Measurements from ENCODE around the gene TTC3. TPM values are rescaled to one million over a fixed set of nuclear protein-coding genes. Genes with fewer than 3 reads are reported as not detected.
A peak's percentile ranks its signal among the peaks of the same experiment; 100 is the strongest.

TTC3 gene
- total RNA-seq, 1 donor from 2014 or later: 255 TPM

DNA sequence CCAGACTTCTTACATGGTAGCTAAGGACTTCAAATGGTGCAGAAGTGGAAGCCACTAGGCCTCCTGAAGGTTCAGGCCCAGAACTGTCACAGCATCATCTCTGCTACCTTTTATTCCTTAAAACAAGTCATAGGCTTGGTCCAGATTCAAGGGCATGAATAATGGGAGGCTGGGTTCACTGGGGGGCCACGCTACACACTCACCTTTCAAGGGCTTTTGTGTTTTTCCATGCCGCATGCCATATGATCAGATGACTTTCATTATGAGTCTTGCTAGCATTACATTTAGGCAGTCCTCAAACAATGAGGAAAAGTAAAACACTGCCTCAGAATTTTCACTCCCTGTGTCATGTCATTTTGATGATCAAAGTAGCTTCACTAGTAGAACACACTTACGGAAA is 110.7 kb downstream of the TTC3 start:
- H3K36me3 Mint-ChIP-seq (ENCODE audit: insufficient read depth): peaks cover 29% of the 10 kb centered on the region
- no peak for TF ChIP-seq CTCF (IDR thresholded peaks at IDR 0.05; ENCODE audit: unreplicated experiment)
- H3K4me3 Mint-ChIP-seq (ENCODE audit: low read depth): no peak overlapping the region
- peaks cover 4% of the 10 kb centered on the region for H3K9me3 Mint-ChIP-seq (ENCODE audit: low read depth)
- H3K27ac Mint-ChIP-seq: no peak overlapping the region
- DNase-seq (ENCODE audit: low spot score, unreplicated experiment): no peak
- no peaks in the 10 kb centered on the region for H3K4me1 Mint-ChIP-seq (ENCODE audit: low read depth)
- no peaks in the 10 kb centered on the region for H3K27me3 Mint-ChIP-seq

DNA sequence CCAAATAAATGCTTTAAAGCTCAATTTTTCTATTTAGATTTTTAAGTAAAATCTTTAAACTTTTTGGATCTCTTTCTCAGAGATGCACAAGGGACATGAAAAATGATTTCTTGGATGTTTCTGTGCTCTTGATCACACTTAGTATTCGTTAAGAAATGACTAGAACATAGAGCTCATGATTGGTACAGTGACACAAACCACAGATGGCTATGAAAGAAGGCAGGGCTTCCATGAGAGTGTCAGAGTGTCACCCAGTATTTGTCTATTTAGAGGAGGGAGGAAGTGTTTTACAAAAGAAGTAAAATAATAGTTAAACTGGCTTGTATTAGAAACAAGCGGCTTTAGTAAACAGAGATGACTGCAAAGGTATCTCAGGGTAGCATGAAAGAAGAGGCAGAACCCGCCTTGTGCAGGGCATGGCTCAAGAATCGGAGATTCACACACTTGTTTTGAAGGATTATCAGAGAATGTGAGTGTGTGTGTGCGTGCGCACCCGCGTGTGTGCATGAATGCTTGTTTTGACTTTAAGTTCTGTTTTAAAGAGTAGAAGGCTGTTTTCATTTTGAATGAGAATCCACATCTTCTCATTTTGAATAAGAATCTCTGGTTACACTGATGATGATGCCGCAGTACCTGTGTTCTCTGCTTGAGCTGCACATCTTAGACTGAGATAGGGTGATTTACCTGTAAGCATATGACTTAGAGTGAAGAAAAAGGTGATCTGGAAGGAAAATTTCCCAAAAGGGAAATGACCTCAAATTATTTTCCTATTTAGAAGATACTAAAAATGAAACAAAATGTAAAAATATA is 111.9 kb downstream of the TTC3 start:
- Mint-ChIP-seq H3K36me3 (ENCODE audit: insufficient read depth) (peaks cover 25% of the 10 kb centered on the region), H3K9me3 (ENCODE audit: low read depth) (peaks cover 2% of the 10 kb centered on the region), H3K4me1 (ENCODE audit: low read depth) (no peaks in the 10 kb centered on the region), H3K27ac (no peak overlapping the region), H3K27me3 (no peaks in the 10 kb centered on the region), H3K4me3 (ENCODE audit: low read depth) (no peak overlapping the region)
- DNase-seq (ENCODE audit: low spot score, unreplicated experiment): no peak
- no peak for TF ChIP-seq CTCF (IDR thresholded peaks at IDR 0.05; ENCODE audit: unreplicated experiment)

- Mint-ChIP-seq H3K9me3 (ENCODE audit: low read depth) (no peaks in the 10 kb centered on the region), H3K4me3 (ENCODE audit: low read depth) (no peak overlapping the region), H3K27me3 (no peaks in the 10 kb centered on the region), H3K4me1 (ENCODE audit: low read depth) (no peaks in the 10 kb centered on the region), H3K27ac (no peak overlapping the region), H3K36me3 (ENCODE audit: insufficient read depth) (peaks cover 29% of the 10 kb centered on the region)
- no peak for TF ChIP-seq CTCF (IDR thresholded peaks at IDR 0.05; ENCODE audit: unreplicated experiment)
- no peak for DNase-seq (ENCODE audit: low spot score, unreplicated experiment)
Measured at GRCh38 chr21:37186983-37187382, 113.9 kb downstream of the TTC3 start.

- Mint-ChIP-seq H3K9me3 (ENCODE audit: low read depth) (no peaks in the 10 kb centered on the region), H3K4me3 (ENCODE audit: low read depth) (no peak overlapping the region), H3K36me3 (ENCODE audit: insufficient read depth) (peaks cover 39% of the 10 kb centered on the region), H3K27me3 (no peaks in the 10 kb centered on the region), H3K4me1 (ENCODE audit: low read depth) (no peaks in the 10 kb centered on the region), H3K27ac (peak overlapping the region; percentile 60)
- TF ChIP-seq CTCF (IDR thresholded peaks at IDR 0.05; ENCODE audit: unreplicated experiment): no peak
- DNase-seq (ENCODE audit: low spot score, unreplicated experiment): no peak
Measured at GRCh38 chr21:37188825-37189224, 115.8 kb downstream of the TTC3 start.

- Mint-ChIP-seq H3K27me3 (no peaks in the 10 kb centered on the region), H3K27ac (no peak overlapping the region), H3K4me3 (ENCODE audit: low read depth) (no peak overlapping the region), H3K9me3 (ENCODE audit: low read depth) (no peaks in the 10 kb centered on the region), H3K4me1 (ENCODE audit: low read depth) (no peaks in the 10 kb centered on the region), H3K36me3 (ENCODE audit: insufficient read depth) (peaks cover 46% of the 10 kb centered on the region)
- TF ChIP-seq CTCF (IDR thresholded peaks at IDR 0.05; ENCODE audit: unreplicated experiment): no peak
- DNase-seq (ENCODE audit: low spot score, unreplicated experiment): no peak
Measured at GRCh38 chr21:37192019-37192418, 119.0 kb downstream of the TTC3 start.

Measured in progenitor cell of endocrine pancreas (in vitro differentiated cells).